ENCODE results near the gene TPM3.
"Not testable (repeated sequence)": the region's sequence is repeated elsewhere in the genome, so short reads cannot be mapped to it uniquely, and the experiment has no call there.

TPM3 gene

DNA sequence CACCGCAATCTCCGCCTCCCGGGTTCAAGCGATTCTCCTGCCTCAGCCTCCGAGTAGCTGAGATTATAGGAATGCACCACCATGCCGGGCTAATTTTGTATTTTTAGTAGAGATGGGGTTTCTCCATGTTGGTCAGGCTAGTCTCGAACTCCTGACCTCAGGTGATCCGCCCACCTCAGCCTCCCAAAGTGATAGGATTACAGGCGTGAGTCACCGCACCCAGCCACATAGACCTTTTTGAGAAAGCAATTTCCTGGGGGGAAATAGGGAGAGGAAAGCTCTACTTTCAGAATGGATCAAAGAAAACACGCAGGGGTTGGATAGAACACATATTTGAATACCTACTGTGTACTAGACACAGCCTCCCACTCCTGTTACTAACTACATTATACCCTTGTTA is 13.9 kb upstream of the TPM3 start:
- DNase-seq (ENCODE audit: low read depth), result not testable (repeated sequence)

DNA sequence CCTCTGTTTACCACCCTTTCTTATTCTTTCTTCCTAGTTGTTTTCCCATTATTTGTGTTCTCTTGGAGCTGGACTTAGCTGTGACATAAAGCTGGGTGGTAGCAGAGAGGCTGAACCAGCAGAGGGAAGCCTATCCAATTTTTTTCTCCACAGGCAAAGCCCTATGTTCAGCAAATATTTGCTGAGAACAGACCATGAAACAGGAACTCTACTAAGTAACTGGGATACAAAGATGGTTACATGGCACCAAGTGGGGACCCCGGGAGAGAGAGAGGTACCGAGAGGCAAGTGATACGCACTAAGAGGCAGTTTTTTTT is 7.6 kb upstream of the TPM3 start:
- no peak for DNase-seq (ENCODE audit: low read depth)

DNA sequence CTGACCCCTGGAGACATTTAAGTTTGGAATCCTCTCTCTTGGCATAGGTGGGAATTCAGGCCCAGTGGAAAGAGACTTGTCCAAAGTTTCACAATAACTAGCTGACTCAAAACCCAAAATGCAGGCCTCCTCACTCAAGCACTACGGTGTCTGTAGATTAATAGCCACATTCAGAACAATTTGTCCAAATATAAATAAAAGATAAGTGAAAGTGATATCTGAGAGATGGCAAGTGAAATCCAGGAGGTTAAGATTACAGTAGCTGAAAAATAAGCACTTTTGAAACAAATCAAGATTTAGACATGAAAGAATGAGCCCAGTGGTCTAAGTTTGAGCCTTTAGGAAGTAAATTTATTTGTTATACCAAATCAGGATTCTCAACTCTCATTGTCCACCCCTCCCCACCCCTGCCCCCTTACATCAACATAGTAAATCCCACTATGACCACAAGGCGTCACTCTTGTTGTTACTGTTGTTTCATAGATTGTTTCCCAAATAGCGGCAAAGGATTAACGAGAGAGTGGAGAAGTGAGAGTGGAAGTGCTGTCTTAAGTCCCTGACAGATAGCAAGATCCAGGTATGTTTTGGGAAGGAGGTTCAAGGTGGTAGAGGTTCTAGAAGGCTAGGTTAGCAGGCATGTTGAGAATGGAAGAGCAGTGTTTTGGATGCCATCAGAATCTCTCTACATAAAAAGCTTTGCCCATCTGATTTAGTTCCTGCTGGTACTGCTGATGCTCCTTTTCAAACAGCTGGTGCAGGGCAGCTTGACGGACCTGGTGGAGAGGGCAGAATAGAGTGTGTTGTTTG is 7.1 kb upstream of the TPM3 start:
- DNase-seq (ENCODE audit: low read depth), result no peak

DNA sequence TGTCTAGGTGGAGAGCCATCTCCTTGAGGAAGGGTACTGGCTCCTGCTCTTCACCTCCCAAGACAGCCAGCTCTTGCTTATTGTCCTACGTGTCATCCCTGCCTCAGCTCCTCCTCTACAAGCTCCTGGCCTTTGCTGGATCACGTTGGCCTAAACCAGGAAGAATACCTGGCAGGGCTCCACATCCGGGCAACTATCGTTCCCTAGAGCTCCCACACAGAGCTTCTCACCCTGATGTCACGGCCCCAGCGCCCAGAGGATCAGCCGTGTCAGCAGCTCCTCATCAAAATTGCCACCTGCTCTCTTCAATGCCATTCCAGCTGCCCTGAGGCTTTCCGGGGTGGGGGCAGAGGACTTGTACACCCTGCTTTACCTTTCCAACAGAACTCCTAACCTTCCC is 1.9 kb upstream of the TPM3 start:
- DNase-seq (ENCODE audit: low read depth), result no peak

DNA sequence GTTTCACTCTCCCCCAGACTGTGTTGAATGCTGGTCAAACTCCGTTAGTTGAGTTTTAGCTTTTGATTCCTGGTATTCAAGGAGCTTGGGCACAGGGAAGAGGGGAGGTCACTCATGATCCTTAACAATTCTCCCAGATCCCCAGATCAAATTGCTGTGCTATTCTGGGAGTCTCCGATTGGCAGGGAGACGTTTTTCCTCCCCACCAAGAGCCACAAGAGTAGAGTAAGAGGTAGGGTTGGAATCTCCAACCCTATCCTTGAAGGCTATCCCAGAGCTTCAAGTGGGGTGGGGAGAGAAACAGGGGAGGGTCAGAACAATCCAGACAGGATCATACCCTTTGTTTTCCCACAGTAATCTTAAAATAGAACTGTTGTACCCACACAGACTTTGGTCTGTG is 576 bp upstream of the TPM3 start:
- no peak for DNase-seq (ENCODE audit: low read depth)

DNA sequence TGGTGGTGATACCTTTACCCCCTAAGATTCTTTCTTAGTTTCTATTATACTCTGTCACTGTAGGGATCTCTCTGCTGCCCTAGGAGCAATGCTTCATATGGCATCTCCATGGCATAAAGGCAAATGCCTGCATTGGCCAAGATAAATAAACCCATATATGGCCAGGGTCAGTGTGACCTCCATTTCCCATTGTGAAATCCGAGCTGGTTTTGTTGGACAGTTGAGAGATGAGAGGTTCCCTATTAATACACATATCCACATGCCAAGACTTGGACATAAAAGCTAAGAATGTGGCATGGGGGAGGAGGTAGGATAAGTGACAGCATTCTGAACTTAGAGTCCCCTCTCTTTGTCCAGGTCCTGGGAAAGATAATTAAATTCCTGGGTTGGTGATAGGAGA is 1.4 kb downstream of the TPM3 start:
- no peak for DNase-seq (ENCODE audit: low read depth)

DNA sequence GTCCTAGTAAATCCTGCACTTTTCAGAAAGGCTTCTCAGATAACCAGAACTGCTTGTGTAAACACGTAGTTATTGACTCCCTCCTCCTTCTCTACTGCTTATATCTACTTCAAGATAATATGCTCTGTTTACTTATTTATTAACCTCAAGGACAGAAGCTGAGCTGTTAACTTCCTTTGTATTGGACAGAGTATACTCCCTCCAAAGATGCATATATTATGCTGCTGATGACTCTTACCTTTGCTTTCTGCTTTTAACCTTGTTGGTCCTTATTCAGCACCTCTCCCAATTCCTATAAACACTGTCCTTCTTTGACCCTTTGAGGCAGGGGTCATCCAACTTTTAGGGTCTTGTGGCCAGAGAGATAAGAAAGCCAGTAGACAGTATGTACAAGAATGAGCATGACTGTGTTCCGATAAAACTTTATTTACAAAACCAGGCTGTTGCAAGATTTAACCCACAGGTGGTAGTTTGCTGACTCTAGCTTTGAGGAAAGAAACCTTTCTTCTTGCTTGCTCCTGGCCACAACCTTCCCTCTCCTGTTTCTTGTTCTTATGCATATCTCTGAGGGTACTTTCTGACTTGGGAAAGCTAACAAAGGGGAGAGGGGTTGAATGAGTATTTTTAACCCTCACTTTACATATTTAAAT is 4.9 kb downstream of the TPM3 start:
- DNase-seq (ENCODE audit: low read depth), result no peak

DNA sequence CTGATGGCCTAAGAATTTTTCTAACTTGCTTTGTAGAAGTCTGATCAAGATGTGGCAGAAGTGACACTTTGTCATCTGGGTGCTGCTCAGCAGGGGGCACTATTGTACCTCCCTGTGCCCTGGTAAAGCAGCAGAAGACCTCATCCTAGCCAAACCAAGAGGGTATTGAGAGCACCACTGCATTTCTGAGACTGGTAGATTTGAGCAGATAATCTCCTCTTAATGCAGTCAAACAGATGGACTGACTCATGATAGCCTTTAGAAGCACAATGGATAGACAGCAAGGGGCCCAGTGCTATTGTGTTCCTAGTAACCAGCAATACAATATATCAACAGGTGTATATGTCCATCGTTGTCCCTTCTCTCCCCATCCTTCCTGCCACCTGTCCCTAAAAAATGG is 5.7 kb downstream of the TPM3 start:
- DNase-seq (ENCODE audit: low read depth), result no peak

DNA sequence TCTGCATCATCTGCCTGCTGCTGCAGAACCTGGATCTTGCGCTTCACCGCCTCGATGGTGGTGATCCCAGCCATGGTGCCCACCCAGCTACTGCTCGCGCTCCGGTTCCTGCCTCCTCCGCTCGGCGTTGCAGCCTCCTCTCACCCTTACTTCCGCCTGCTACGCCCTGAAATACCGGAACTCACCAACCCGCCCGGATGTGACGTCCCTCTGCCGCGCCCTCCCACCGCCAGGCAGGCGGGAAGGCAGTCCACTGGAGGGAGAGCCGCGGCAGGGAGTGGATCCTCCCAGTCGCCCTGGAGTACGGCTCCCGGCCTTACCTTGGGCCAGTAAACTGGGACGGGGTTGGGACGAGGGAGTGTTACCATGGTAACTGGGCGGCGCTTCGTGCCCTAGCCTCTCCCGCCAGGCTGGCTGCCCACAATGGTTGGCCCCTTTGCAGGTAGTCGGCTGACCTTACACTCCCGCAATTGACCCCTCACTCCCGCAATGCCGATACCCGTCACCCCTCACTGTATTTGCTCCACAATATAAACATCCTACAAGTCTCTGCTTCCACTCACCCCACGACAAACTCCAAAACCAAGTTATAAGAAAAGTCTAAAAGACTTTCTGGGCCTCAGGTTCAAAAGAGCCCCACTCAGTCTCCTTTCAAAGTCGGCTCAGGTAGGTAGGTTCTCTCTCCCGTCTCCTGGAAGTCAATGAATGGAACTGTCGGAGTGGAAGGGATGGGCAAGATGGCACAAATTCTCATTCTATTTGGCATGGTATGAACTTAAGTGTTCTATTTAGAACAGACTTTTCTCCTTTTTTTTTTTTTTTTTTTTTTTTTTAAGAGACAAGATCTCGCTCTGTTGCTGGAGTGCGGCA is 8.6 kb downstream of the TPM3 start:
- DNase-seq (ENCODE audit: low read depth), result peak; percentile 83

DNA sequence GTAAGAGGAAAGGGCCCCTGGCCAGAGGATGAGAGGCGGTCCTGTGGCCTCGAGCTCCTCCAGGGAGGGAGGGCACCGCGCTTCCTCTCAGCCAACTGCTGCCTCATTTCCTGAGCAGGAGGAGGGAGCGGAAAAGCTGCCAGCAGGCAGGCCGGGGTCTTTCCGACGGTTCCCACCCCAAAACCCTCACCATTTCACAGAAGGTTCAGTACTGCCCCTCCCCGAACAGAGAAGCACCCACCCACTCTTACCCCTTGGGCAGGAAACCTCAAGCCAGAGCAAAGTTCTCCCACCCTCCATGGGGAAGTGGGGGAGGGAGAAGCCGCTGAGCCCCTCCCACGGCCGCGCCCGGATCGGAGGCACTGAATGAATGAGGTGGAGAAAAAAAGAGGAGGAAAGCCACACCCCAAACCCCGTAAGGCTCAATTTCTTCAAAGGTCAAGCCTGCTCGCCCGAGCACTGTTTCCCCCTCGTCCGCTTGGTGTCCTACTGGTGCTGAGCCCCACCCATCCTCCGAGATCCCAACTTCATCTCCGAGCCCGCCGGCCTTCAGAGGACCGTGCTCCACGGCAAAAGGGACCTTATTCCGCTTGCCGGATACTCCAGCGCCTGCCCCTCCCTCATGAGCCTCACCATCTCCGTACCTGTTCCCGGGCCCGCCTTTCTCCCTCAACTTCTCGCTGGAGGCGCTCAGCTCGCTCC is 9.4 kb downstream of the TPM3 start:
- DNase-seq (ENCODE audit: low read depth), result no peak

DNA sequence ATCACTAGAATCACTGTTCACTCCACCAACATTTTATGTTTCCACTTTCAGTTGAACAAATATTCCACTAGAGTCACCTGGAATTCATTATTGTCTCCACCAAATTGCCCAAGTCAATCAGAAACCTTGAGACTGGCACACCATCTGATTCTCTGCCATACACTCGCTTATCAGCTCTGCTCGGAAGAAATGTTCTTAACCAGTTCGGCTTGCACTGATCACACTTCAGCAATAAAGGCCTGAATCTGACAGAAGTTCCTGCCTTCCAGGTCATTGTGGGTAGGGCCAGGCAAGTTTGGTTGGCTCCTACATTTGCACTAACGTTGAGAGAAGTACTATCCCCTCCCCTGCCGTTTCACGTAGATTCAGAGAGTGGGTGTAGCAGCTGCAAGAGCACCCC is 10.0 kb downstream of the TPM3 start:
- DNase-seq (ENCODE audit: low read depth), result no peak

DNA sequence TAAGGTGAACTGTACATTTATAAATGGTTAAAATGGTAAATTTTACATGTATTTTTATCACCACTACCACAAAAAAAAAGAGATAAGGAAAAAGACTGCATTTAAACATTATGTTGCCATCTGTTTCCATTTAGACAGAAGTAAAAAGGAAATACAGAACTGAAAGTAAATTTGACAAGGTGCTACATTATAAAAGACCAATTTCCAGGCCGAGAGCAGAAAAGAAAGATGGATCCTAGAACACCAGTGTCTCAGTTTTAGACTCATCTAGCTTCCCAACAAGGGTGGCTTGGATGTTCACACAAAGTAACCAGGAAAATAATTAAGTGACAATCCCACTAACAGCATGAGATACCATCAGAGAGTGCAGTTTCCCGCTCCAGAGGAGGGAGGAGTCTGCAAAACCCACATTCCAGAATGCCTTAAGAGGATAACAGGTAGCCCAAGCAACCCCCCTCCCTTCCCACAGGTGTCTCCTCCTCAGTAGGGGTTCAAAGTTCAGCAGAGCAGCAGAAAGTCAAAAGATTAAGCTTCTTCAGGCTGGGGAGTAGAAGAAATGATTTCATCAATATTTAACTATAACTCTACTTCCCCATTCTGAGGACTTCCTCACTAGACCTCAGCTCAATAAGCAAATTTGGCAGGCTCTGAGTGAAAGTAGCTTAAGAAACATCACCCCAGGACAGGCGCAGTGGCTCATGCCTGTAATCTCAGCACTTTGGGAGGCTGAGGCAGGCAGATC is 11.8 kb downstream of the TPM3 start:
- DNase-seq (ENCODE audit: low read depth), result no peak

DNA sequence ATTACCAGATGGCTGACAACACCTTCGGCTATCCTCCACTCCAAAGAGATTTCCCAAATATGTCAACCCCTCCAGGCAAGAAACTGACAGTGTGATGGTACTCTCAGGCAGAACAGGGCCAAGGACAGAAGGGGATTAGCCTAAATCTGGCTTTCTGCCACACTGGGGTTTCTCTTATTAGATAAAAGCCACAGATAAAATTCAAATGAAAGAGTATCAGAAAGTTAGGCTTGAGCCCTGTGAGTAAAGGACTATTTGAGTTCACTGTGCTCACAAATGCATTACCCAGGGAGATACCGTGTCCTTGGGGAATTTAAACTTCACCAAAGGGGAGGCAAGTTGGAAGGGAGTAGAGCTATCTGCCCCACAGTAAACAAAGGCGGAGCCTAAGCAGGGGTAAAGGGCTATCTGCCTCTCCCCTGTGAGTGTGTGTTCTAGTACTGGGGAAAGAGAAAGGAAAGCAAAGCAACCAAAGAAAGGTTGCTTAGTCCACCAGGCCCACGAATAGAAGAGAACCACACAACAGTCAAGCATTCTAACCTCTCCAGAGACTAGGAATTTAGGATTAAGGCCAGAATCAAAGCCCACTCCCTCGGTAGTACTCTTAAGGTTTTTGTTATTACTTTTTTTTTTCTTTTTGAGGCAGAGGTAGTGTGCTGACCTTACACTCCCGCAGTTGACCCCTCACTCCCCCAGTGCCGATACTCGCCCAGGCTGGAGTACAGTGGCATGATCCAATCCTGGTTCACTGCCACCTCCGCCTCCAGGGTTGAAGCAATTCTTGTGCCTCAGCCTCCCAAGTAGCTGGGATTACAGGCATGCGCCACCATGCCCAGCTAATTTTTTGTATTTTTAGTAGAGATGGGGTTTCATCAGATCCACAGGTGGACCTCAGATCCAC is 12.7 kb downstream of the TPM3 start:
- DNase-seq (ENCODE audit: low read depth), result no peak

DNA sequence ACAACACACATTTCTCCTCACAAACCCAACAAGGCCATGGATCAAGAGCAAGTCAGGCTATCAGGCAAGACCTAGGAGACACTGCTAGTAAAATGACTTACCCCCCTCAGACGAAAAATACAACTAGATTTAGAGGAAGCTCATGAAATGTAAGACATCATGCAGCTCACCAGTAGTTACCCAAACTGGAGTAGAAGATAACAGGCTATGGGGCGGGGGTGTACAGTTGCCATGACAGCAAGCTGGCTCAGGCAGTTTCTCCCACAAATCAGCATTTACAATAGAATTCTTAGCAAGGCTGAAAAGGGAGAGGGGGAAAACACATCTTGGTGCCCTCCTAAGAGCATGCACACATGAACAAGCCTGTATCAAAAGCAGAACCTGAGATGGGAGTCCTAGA is 13.9 kb downstream of the TPM3 start:
- no peak for DNase-seq (ENCODE audit: low read depth)

DNA sequence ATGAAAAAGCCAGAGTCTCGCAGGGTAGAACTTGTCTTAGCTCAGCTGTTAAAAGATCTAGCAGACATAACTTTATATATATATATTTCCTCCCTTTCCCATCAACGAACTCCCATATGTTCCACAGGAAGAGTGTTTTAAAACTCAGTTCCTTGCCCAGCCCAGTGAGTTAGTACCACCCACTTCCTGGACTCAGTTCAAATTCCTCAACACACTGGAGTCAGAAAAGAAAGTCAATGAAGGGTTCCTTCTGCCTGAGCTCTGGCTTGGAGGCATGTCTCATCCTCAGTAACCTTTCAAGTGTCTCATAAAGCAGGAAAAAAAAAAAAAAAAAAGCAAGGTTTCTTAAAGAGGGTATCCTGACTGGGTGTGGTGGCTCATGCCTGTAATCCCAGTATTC is 15.6 kb downstream of the TPM3 start:
- no peak for DNase-seq (ENCODE audit: low read depth)

DNA sequence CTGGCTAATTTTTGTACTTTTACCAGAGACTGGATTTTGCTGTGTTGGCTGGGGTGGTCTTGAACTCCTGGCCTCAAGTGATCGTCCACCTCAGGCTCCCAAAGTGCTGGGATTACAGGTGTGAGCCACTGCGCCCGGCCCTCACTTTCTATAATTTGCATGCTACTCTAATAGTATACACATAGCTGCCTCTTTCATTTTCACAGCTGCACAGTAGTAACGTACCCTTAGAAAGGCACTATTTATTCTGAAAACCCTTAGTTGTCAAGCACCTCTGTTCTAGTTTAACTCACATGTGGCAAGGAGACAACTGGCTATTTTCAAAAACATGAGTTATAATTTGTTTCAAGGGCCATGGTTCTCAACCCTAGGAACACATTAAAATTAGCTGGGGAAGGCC is 17.2 kb downstream of the TPM3 start:
- DNase-seq (ENCODE audit: low read depth), result no peak

DNA sequence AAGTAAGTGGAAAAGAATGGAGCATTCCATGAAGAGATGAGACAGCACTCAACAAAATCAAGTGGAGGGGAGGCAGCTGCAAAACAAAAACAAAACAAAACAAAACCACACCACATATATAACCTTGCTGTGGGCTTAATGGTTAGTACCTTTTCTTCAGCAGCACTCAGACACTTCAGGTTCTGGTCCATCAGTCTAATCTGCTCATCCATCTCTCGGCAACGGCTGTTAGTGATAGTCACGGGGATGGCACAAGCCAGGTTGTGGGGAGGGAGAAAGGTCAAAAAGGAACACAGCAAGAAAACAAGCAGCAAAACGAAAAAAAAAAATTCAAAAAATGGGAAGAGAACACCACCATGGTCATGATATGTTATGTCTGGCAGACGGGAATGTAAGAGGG is 20.0 kb downstream of the TPM3 start:
- DNase-seq (ENCODE audit: low read depth), result no peak

DNA sequence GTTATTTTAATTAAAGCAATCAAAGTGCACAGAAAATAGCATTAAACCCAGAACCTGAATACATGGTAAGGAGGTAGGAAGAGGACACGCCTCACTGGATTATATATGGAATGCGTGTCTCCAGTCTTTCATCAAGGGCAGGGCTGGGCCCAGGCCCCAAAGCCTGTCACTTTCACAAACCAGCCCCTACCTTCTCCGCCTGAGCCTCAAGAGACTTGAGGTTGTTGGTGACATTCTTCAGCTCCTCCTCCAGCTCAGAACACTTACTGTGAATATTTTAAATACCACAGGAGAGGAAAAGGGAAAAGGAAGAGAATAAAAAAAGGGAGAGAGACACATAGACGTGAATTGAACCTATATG is 20.7 kb downstream of the TPM3 start:
- no peak for DNase-seq (ENCODE audit: low read depth)

DNA sequence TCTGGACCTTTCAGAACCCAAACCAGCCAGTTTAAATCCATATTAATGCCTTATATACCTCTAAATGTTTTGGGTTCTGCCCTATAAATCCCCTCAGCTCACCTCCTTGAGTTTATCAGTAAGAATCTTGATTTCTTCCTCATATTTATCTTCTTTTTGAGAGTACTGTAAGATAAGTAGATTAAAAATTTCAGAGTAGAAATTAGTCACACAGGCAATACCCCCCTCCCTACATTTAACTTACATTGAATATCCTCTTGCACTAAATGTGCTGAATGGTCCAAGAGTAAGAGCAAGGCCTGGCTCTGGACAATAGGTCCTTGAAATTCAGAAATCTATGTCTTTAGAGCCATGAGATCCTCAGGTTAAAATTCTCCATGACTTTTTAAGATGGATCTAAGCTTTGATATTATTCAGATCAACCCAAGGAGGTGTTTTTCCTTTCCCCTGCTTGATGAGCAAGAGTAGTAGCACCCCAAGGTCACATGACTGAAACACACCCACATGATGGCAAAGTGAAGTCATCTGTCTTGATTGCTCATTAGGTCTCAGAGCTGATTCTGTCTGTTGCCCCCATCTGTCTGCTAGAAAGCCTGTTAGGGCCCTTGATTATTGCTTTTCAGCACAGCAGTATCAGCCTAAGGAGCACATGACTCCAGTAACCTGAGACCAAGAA is 21.2 kb downstream of the TPM3 start:
- no peak for DNase-seq (ENCODE audit: low read depth)

DNA sequence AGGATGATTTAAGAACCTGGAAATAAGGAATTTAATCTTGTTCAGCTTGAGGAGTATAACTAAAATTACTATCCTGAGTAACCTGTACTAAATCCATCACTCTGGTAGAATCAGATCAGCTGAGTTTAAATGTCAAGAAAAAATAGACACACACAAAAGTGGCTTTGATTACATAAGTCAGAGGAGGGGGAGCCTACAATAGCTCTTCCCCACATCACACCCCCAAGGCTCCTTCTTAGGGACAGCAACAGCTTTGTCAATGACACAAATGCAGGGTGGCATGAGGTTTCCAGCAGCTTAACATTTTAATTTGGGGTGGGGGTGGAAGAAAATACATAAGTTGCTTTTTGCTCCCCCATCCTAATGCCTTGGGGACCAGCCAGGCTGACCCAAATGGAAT is 24.4 kb downstream of the TPM3 start:
- no peak for DNase-seq (ENCODE audit: low read depth)
